HG02798 (cell line): ENCODE results near the gene POGK.
"Not testable (repeated sequence)": the region's sequence is repeated elsewhere in the genome, so short reads cannot be mapped to it uniquely, and the experiment has no call there.

Source experiments
- ATAC-seq: cut with Tn5 transposase; IDR thresholded peaks from one replicate; pipeline ENCODE4 v1.9.1; 2021; ENCODE audit warnings: mild to moderate bottlenecking; ENCODE audit not compliant: unreplicated experiment, poor library complexity

Gene POGK

GRCh38 chr1:166838766-166839599 lies at the start of gene POGK:
Gene POGK (plus strand): TSS chr1:166839475. CDS start chr1:166840957, 1,482 bp downstream.
- ATAC-seq = peak; percentile 98

GRCh38 chr1:166796620-166797236 lies 42.5 kb upstream of the POGK start:
- ATAC-seq = no peak

GRCh38 chr1:166808952-166809351 lies 30.3 kb upstream of the POGK start:
- ATAC-seq = no peak

- ATAC-seq = no peak
Observed at GRCh38 chr1:166811691-166812090, 27.6 kb upstream of the POGK start.

- ATAC-seq = no peak
Observed at GRCh38 chr1:166813508-166814223, 25.6 kb upstream of the POGK start.

- ATAC-seq = no peak
Observed at GRCh38 chr1:166814611-166815010, 24.7 kb upstream of the POGK start.

- ATAC-seq = no peak
Observed at GRCh38 chr1:166819974-166820373, 19.3 kb upstream of the POGK start.

- no peak for ATAC-seq
Observed at GRCh38 chr1:166822385-166822784, 16.9 kb upstream of the POGK start.

- no peak for ATAC-seq
Observed at GRCh38 chr1:166827426-166827825, 11.8 kb upstream of the POGK start.

GRCh38 chr1:166829762-166830161 lies 9.5 kb upstream of the POGK start:
- ATAC-seq = not testable (repeated sequence)

GRCh38 chr1:166836733-166837132 lies 2.5 kb upstream of the POGK start:
- ATAC-seq = no peak

- ATAC-seq = peak; percentile 38
Observed at GRCh38 chr1:166839600-166840308, 479 bp downstream of the POGK start.

GRCh38 chr1:166840309-166841274 lies 1.3 kb downstream of the POGK start:
- no peak for ATAC-seq

- no peak for ATAC-seq
Observed at GRCh38 chr1:166843322-166843721, 4.0 kb downstream of the POGK start.

GRCh38 chr1:166843769-166844596 lies 4.7 kb downstream of the POGK start:
- no peak for ATAC-seq

- ATAC-seq = no peak
Observed at GRCh38 chr1:166844791-166845190, 5.5 kb downstream of the POGK start.

GRCh38 chr1:166848193-166848592 lies 8.9 kb downstream of the POGK start:
- no peak for ATAC-seq

- no peak for ATAC-seq
Observed at GRCh38 chr1:166849135-166849534, 9.9 kb downstream of the POGK start.

GRCh38 chr1:166852918-166853317 lies 13.6 kb downstream of the POGK start:
- ATAC-seq = no peak
